NK-92 (cell line): ENCODE measurements around the gene PRR13.

Experiments
- DNase-seq: peaks from one replicate; lab custom pipeline; 2025; ENCODE audit not compliant: unreplicated experiment; lab: John Stamatoyannopoulos, UW

Gene PRR13

DNA sequence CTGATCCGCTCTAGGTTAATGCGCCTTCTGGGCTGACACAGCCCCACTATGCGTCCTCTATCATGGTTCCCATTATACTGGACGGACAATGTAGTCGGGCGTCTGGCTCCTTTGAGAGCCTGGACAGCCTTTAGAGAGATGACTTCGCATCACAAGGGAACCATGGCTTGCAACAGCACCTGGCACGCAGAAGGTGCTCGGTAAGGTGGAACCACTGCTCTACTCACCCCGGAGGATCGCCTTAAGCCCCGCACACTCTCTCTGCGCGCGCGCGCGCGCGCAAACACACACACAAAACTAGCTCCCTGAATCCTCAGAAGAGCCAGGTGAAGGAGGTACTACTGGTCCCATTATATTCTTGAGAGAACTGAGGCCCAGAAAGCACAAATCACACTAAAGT is 50.7 kb downstream of the PRR13 start:
- no peak for DNase-seq

DNA sequence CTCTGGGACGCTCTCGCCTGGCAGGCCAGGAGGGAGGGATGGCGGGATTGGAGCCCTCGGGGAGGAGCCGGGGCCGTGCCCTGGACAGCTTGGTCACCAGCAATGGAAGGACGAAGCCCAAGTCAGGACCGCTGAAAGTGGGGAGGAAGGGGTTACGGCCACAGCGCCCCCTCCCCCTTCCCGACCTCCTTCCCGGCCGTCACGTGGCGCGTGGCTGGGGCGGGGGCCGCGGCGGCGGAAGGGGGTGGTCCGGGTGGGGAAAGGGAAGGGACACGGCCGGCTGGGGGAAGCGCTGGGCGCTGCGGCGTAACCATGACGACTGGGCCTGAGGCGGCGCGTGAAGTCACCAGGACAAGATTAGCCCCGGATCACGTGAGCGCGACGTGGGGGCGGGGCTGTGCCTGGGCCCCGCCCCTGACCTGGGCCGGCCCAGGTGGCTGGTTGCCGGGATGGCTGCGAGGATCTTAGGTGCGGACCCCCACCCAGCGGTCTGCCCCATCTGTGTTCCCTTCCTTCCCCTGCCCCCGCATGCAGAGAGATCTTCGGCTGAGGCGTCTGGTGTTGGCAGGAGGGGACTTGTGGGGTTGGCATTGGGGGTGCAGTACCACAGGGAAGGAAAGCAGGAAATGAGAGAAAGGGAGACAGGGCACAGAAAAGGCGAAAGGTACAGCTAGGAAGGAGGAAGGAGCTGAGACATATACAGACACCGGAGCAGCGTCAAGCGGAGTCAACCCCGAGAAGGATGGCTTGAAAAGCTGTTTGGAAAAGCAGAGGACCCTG is 51.5 kb downstream of the PRR13 start:
- DNase-seq, result no peak

DNA sequence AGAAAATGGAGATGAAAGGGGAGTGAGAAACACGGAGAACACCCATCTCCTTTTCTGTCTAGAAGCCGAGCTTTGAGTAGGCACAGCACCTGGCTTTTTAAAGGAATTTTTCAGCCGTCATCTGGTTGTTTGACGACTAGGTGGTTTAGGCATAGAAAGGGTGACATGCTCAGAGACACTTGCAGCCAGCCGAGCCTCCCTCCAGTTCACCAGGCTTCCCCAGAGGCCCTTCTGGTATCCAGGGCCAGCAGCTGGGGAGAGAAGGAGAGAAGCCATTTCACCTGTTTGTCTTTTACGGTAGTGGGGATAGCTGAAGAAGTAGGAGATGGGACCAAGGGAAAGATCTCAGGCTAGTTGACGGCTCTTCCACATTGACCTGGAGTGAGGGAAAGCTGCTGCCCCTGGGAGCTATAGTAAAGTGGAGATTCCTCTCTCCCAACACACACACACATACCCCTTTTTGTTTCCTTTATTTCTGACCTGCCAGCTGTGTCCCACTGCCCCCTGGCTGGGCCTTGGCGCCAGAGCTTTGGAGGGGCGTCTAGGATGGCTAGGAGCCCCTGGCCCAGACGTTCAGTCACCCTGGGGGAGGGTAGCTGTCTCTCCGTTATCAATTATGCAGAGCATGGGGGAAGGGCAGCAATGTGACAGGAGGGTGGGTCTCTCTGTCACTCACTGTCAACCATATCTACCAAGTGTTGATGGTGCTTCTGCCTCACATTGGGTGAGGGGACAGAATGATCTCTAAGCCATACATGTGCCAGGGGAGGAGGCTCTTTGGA is 52.3 kb downstream of the PRR13 start:
- DNase-seq, result no peak
